ENCODE data around the gene AFAP1. TPM values are rescaled to one million over a fixed set of nuclear protein-coding genes. Genes with fewer than 3 reads are reported as not detected.

Gene AFAP1
- total RNA-seq, 1 experiment from 2014 or later, result 94.7 TPM

DNA sequence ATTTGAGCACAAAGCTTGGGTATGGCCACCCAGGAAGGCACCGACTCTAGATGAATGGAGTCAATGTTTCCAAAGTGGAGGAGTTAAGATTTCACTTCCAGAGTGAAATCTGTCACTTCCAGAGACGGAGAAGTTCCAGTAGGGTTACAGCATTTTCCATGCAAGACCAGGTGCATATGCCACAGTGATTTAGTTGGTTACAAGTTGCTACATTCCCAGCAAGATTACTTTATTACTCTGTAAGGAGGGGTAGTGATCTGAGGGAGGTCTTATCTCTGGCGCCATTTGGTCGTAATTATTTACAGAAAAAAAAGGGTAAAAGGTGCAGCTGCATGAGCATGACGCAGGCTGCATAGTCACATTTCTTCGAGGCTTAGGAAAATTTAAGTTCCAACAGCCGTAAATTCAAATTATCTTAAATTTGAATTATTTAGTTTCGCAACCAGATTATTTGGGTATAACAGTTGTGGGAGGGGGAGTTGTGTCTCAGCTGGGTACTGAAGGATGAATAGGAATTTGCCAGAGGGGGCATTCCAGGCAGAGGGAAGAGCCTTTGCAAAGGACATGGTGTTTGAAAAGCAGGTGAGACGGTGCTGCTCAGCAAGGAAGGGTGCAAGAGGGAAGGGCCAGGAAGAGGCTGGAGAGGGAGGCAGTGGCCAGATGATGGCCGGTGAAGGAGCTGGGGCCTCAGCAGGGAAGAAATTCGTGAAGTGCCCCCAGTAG, 17.4 kb upstream of the AFAP1 start:
- no TSS peak for BruUV-seq (replicated peaks)
- intact Hi-C loops (cut with micrococcal nuclease; ENCODE audit: unreplicated experiment) (no loop called here), in situ Hi-C loops (cut with HindIII; ENCODE audit: low pct_unique_long_range_greater_than_20kb, low sequenced_read_pairs) (no loop called here)
- TF ChIP-seq, protein P1, sequence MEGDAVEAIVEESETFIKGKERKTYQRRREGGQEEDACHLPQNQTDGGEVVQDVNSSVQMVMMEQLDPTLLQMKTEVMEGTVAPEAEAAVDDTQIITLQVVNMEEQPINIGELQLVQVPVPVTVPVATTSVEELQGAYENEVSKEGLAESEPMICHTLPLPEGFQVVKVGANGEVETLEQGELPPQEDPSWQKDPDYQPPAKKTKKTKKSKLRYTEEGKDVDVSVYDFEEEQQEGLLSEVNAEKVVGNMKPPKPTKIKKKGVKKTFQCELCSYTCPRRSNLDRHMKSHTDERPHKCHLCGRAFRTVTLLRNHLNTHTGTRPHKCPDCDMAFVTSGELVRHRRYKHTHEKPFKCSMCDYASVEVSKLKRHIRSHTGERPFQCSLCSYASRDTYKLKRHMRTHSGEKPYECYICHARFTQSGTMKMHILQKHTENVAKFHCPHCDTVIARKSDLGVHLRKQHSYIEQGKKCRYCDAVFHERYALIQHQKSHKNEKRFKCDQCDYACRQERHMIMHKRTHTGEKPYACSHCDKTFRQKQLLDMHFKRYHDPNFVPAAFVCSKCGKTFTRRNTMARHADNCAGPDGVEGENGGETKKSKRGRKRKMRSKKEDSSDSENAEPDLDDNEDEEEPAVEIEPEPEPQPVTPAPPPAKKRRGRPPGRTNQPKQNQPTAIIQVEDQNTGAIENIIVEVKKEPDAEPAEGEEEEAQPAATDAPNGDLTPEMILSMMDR (IDR thresholded peaks at IDR 0.05), result no peak
- TF ChIP-seq TCF7L2 (IDR thresholded peaks at IDR 0.05; ENCODE audit: low read depth, low read length) (no peak), POLR2AphosphoS5 (IDR thresholded peaks at IDR 0.05; ENCODE audit: low read depth, low read length) (no peak), SIN3A (IDR thresholded peaks at IDR 0.05; ENCODE audit: borderline replicate concordance, insufficient read depth, low read depth, low read length) (no peak)
- TF ChIP-seq, protein P2, sequence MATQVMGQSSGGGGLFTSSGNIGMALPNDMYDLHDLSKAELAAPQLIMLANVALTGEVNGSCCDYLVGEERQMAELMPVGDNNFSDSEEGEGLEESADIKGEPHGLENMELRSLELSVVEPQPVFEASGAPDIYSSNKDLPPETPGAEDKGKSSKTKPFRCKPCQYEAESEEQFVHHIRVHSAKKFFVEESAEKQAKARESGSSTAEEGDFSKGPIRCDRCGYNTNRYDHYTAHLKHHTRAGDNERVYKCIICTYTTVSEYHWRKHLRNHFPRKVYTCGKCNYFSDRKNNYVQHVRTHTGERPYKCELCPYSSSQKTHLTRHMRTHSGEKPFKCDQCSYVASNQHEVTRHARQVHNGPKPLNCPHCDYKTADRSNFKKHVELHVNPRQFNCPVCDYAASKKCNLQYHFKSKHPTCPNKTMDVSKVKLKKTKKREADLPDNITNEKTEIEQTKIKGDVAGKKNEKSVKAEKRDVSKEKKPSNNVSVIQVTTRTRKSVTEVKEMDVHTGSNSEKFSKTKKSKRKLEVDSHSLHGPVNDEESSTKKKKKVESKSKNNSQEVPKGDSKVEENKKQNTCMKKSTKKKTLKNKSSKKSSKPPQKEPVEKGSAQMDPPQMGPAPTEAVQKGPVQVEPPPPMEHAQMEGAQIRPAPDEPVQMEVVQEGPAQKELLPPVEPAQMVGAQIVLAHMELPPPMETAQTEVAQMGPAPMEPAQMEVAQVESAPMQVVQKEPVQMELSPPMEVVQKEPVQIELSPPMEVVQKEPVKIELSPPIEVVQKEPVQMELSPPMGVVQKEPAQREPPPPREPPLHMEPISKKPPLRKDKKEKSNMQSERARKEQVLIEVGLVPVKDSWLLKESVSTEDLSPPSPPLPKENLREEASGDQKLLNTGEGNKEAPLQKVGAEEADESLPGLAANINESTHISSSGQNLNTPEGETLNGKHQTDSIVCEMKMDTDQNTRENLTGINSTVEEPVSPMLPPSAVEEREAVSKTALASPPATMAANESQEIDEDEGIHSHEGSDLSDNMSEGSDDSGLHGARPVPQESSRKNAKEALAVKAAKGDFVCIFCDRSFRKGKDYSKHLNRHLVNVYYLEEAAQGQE (IDR thresholded peaks at IDR 0.05; ENCODE audit: insufficient read depth in 1 of 2, low read depth in 2 of 2, low read length in 1 of 2), result no peak
- ChIA-PET POLR2A (no interaction called here), CTCF (no interaction called here)
- peaks cover 61% of the 10 kb centered on the region for H3K4me1 ChIP-seq (ENCODE audit: control insufficient read depth, insufficient read depth, low read length)
- no peaks in the 10 kb centered on the region for H3K27me3 ChIP-seq (ENCODE audit: control insufficient read depth, insufficient read depth, low read length)
- no peak overlapping the region for H3K4me3 ChIP-seq (ENCODE audit: low read depth in 2 of 2, low read length in 2 of 2)
- ATAC-seq, result peak; percentile 4; the same call in 1 of the 2 replicates
- H3K9me3 ChIP-seq (ENCODE audit: control insufficient read depth, insufficient read depth, low read depth, low read length), result no peaks in the 10 kb centered on the region
- no peaks in the 10 kb centered on the region for H3K36me3 ChIP-seq (ENCODE audit: control insufficient read depth, insufficient read depth, low read length)
- no peak for DNase-seq (ENCODE audit: low read depth, low spot score)
- H3K27ac ChIP-seq (ENCODE audit: low read length), result peak overlapping the region; percentile 99

DNA sequence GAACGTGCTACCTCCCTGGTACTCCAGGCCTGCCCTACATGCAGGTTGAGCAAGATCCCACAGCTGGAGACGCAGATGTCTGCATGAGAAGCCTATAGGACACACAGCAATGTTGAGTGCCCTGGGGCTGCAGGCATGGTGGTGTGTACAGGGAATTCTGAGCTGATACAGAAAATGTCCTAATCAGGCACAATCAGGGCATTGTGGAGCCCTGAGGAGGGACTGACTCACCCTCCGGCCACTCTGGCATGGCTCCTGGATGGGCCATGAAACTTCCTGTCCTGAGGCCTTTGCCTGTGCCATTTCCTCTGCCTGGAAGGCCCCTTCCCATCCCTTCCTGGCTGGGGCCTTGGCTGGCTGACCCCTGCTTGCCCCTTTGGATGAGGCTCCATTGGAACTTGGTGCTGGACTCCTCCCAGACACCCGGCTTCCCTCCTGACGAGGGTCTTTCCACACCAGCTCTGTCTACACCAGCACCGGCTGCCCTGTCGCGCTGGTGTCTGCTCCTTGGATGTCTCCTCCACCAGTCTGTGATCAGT, 16.7 kb upstream of the AFAP1 start:
- ATAC-seq (peak; percentile 87), DNase-seq (ENCODE audit: low read depth, low spot score) (no peak)
- intact Hi-C loops (cut with micrococcal nuclease; ENCODE audit: unreplicated experiment) (no loop called here), in situ Hi-C loops (cut with HindIII; ENCODE audit: low pct_unique_long_range_greater_than_20kb, low sequenced_read_pairs) (no loop called here)
- POLR2A ChIA-PET, result interaction anchor here (0.7 kb wide), 1 partner anchor 17 kb away, joined by 3 read pairs; the partner anchor contains the start of gene AFAP1
- Histone ChIP-seq H3K4me1 (ENCODE audit: control insufficient read depth, insufficient read depth, low read length) (peaks cover 56% of the 10 kb centered on the region), H3K27me3 (ENCODE audit: control insufficient read depth, insufficient read depth, low read length) (no peaks in the 10 kb centered on the region), H3K9me3 (ENCODE audit: control insufficient read depth, insufficient read depth, low read depth, low read length) (no peaks in the 10 kb centered on the region; the same call in 1 of the 2 replicates), H3K4me3 (ENCODE audit: low read depth in 2 of 2, low read length in 2 of 2) (peak overlapping the region in 1 of 2 experiments; percentile 8; a peak in 1 of 4 replicates), H3K27ac (ENCODE audit: low read length) (peak overlapping the region; percentile 99), H3K36me3 (ENCODE audit: control insufficient read depth, insufficient read depth, low read length) (no peaks in the 10 kb centered on the region)
- TF ChIP-seq POLR2AphosphoS5 (IDR thresholded peaks at IDR 0.05; ENCODE audit: low read depth, low read length), result peak; percentile 50; the same call in 1 of the 2 replicates
- TF ChIP-seq TCF7L2 (IDR thresholded peaks at IDR 0.05; ENCODE audit: low read depth, low read length), result 0 out of 2 replicates have a peak, but pooled peaks have one; percentile 15
- TF ChIP-seq, protein P2 (IDR thresholded peaks at IDR 0.05; ENCODE audit: insufficient read depth in 1 of 2, low read depth in 2 of 2, low read length in 1 of 2), result no peak
- CTCF ChIA-PET, result no interaction called here
- BruUV-seq (replicated peaks), result no TSS peak
